ENCODE data around the gene ERCC2.
A peak's percentile ranks its signal among the peaks of the same experiment; 100 is the strongest.

GRCh38 chr19:45403781-45404556, 33.6 kb upstream of the ERCC2 start:
- TF ChIP-seq POLR2A (IDR thresholded peaks at IDR 0.05) (no peak), CTCF (IDR thresholded peaks at IDR 0.05) (peak in 1 of 4 experiments; percentile 11)
